Middle frontal gyrus (tissue), 1 donor: Measurements from ENCODE around the gene DNAAF8.

Source experiments
- DNase-seq: peaks from one replicate; pipeline ENCODE4 v3.0.0-alpha.2; 2015; ENCODE audit warnings: low spot score; ENCODE audit errors: extremely low spot score

DNAAF8 gene

DNA sequence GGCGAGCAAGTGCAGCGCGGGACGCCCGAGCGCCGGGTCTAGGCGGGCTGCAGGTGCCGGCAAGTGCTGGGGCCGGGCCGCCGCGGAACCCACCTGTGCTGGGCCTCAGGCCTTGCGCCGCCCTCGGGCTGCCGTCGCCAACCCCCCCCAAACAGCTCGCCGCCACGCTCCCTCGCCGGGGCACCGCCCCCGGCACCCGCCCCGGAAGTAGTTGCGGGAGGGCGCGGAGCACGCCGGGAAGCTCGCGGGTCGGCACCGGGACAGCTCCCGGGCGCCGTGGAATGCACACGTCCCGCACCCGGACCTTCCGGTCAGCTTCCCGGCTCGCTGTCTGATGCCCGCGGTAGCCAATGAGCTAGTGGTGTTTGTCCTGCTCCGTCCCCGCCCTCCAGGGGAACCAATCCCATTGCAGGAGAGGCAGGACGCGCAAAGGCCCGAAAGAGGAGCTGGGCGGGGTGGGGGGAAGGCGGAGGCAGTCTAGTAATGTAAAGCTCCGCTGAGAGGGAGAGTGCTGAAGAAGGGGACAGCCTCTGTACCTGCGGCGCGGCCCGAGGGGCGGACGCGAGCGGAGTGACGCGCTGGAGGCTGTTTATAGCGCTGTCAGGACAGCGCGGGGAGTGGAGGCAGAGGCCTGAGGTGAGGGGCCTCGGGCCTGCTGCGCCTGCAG, at the start of gene DNAAF8, which contains the start of gene ANKS3:
Gene DNAAF8 (plus strand): TSS at position 475 of the 667 bp plus-strand sequence. CDS start 1,978 bp downstream, outside the sequence.
Gene ANKS3 (minus strand): TSS at position 209 of the 667 bp plus-strand sequence. CDS start 4,122 bp downstream, outside the sequence.
- peak; percentile 93 for DNase-seq

DNA sequence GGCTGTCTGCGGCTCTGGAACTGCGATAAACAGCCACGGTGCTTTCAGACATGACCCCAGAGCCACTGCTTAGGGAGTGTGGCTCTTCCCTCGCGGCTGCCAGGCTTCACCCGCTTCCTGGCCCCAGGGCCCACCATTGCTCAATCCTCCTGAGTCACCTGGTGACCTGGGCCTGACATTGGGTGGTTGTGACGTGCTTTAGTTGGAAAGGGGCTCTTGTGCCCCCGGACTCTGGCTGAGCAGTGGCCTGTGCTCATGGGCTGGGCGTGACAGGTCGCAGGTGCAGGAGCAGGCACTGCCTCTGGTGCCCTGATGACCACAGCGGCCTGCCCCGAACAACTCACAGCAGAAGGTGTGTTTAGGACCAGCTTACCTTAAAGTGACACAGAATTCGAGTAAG, 49.6 kb upstream of the DNAAF8 start:
- no peak for DNase-seq

DNA sequence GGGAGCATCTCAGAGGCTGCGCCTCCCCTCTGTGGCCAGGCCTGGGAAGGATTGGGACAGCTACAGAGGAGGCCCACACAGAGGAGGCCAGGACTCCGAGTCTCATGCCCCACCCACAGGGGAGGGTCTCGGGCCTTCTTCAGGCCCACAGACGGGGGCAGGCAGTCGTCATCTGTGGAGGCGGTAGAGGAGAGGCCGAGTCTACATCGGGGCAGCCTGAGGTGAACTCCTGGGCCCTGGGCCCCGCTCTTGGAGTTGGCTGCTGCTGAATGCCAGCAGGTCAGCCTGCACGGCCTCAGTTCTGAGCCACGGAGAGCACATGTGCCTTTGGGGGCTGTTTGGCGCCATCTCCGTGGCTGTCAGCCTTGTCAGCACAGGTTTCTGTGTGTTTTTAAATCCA, 49.0 kb upstream of the DNAAF8 start:
- no peak for DNase-seq

DNA sequence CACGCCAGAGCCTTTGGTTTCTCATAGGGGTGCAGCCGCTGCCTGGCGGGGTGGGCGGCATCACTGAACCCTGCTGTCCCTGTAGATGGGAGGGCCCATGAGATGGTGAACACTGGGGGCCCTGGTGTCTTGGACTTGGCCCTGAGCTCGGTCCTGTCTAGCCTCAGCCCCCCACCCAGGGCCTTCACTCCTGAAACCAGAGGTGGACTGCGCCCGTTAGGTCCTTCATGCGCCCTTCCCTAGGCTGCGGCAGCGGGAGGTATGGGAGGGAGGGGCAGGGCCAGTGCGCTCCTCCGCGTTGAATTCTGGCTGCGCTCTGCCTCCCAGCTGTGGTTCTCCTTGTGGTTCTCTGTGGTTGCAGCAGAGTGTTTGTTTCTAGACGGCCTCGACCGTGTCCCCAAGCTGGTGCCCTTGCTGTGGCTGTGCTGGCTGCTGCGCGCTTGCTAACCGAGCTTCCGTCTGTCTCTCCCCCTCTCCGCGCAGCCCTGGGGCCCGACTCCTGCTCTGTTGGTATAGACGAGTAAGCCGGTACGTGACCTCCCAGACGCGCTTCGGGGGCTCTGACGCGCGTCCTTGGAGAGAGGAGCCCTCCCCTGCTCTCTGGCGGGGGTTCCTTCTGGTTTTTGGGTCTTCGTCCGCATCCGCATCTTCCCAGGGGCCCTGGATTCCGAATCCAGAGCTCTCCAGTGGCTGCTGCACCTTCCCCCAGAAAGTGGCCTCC, 48.4 kb upstream of the DNAAF8 start:
- no peak for DNase-seq

DNA sequence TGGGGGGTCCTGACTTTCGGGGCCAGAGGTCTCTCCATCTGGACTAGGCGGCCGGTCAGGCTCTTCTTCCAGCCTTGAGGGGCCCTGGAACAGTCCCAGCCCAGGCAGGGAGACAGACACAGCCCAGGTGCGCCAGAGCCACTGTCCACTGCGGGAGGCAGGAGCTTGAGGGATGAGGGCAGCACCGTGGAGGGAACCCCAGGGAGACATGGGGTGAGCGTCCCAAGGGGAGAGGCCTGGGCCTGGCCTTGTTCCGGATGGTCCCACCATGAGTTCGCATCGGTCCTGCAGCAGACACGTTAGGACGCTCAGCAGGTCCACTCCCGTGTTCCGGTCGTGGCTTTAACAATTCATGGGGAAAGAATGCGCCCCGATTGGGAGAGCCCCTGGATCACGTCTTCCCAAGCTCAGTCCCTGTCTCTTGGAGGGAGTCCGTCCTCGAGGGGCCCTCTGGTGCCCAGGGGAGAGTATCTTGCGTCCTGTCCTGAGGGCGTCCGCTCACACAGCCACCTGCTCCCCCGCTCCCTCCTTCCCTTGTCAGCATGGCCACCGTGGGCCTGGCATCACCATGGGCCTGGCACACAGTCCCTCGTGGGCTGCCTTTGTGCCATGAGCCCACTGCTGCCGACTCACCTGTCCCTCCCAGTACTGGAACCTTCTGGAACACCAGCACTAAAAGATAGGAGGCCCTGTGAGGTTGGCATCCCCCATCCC, 47.7 kb upstream of the DNAAF8 start:
- DNase-seq = no peak

DNA sequence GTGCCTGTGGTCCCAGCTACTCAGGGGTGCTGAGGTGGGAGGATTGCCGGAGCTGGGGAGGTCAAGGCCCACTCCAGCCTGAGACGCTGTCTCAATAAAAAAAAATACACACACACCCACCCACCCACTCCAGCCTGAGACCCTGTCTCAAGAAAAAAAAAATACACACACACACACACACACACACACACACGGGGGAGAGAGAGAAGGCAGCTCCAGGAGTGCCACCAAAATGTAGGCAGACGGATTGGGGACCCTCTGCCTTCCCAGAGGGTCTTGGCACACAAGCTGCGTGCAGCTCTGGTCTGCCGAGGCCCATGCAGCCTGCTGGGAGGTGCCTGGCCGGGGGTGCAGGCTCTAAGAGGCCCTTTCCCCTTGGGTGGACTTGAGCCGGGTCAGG, 46.9 kb upstream of the DNAAF8 start:
- no peak for DNase-seq

DNA sequence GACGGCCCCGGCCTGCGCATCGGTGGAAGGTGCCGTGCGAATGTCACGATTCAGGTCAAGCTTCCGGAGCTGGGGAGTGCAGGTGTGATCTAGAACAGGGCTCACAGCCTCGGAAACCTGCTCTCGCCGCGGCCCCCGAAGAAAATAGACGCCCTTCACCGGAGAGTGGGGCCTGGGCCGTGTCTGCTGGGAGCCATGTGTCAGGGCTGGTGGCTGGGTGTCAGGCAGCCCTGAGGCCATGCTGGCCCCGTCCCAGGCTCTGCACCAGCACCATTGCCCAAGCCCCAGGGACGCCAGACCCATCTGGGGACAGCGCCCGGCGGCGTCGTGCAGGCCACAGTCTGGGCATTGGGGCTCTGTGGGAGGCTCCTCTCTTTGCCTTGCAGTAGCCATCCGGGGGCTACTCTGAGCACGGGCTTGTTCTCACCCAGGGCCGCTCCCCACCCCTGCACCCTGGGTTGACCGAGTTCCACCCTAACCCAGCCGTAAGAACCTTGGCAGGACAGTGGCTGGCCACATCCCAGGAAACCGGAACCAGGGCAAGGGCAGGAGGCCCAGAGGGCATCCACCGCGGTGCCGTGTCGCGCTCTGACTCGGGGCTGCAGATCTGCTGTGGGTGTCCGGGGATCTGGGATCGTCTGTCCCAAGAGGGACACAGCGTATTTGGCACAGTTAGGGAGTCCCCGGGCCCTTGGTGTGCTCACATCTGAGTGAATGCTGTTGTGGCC, 46.2 kb upstream of the DNAAF8 start:
- no peak for DNase-seq

DNA sequence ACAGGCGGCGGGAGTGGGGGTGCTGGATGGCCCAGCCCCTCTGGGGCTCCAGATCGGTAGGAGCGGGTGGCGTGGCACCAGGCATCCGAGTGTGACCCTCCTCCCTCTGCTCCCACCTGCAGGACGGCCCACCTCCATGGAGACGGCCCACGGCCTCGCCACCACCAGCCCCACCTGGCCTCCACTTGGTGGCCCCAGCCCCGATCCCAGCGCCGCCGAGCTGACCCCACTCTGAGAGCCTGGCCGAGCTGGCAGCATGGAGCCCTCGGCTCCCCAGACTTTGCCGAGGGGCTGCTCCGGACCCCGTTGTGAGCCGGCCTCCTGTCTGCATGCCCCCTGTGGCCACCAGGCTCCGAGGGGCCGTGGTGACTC, 45.7 kb upstream of the DNAAF8 start:
- DNase-seq = no peak

DNA sequence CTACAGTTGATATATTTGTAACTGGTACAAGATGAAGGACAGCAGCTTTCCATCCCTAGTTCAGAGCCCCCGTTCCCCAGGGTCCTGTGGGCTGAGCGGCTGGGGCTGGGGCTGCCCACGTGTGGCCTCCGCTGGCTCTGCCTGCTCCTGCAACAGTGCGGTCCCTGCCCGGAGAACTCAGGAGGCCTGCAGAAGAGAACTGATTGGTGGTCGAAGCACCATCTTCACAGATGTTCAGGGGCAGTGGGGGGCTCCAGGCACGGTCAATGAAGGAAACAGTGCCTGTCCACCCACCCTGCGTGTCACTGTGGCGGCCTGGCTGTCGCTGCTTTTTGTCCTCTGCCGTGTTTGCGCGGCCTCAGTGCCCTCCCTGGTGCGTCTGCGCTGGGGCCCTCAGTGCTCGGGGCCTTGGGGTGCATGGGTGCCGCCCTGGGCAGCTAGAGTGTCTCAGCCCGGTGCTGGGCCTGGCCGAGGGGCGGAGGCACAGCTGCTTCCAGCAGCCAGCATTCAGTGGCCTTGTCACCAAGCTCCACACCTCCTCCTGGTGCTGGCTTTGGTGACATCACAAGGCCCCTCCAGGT, 45.2 kb upstream of the DNAAF8 start:
- DNase-seq = no peak

DNA sequence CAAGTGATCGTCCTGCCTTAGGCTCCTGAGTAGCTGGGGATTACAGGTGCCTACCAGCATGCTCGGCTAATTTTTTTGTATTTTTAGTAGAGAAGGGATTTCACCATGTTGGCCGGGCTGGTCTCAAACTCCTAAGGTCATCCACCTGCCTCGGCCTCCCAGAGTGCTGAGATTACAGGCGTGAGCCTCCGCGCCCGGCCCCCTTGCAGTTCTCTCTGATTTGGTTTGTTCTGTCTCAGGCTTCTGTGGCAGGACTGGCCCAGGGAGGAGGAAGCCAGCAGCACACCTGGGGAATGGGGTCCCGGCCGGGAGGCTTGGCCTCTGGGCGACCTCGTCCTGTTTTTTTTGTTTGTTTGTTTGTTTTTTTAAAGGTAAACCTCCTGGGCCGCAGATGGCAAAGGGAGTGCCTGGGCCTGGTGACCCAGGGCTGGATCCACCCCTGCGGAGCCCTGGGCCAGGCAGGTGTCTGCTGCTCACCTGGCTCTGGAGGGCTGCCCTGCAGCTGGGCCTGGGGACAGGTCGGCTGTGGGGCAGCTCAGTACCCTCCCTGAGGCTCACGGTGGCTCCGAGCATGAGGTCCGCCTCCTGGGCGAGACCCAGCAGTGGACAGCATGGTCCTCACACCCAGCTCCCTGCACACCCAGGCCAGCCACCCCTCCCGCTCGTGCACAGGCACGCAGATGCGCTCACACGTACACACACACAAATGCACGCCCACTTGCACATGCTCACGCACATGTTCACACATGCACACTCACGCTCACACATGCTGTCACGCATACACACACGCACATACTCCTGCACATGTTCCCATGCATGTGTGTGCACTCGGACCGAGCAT, 44.3 kb upstream of the DNAAF8 start:
- no peak for DNase-seq

DNA sequence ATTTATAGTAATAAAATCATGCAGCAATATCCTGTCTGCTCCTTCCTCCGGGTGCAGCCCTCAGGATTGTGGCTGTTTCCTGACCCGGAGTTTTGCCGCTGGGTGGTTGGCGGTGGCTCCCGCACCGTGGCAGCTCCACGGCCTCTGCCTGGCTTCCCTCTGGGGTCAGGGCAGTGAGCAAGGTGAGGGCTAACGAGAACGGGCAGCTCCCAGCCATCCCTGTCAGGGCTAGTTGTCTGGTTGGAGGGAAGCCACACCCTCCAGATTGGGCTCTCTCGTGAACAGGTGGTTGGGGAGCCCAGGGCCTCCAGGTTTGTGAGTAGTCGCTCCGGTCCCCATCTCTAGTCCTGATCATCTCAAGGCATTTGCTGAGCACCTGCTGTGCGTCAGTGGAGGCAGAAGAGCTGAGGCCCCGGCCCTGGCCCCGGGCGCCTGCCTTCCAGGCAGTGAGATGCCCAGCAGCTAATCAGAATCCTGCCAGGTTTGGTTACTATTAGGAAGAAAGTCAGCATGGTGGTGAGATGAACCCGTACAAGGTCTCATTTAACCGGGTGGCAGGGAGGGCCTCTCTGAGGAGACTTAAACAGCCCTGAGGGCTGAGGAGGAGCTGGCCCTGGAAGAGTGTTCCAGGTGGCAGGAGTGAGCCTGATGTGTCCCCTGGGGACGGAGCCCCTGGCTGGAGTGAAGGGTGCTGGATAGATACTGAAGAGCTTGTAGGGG, 43.2 kb upstream of the DNAAF8 start:
- DNase-seq = no peak

DNA sequence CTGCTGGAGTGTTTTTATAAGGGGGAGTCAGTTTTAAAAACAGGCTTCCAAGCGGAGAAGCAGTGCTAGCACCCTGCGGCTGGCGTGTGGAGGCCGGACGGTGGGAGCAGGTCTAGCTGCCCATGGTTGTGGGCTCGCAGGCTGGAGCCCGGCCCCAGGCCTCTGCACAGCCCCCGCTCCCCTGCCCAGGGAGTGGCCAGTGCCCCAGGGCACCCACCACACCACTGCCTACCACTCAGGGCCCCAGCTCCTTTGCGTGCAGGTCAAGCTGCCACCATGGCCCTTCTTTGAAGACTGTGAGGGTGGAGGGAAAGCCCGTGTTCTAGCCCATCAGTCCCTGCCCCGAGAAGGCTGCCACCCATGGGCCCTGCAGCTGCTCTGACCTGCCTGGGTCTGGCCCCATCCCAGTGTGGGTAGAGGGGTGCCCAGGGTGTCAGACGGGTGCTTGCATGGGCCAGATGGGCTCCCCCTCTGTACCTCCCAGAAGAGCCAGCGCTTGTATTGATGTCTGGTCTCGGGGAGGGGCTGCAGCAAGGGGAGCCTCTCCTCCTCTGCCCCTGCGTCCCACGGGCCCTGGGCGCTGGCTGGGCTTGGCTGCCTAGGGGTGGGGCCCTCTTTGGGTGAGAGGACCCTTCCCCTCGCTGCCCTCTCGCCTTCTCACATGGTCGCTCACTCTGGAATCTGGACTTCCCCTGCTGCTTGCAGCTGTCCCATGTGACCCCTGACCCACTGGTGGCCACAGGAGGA, 42.5 kb upstream of the DNAAF8 start:
- no peak for DNase-seq

DNA sequence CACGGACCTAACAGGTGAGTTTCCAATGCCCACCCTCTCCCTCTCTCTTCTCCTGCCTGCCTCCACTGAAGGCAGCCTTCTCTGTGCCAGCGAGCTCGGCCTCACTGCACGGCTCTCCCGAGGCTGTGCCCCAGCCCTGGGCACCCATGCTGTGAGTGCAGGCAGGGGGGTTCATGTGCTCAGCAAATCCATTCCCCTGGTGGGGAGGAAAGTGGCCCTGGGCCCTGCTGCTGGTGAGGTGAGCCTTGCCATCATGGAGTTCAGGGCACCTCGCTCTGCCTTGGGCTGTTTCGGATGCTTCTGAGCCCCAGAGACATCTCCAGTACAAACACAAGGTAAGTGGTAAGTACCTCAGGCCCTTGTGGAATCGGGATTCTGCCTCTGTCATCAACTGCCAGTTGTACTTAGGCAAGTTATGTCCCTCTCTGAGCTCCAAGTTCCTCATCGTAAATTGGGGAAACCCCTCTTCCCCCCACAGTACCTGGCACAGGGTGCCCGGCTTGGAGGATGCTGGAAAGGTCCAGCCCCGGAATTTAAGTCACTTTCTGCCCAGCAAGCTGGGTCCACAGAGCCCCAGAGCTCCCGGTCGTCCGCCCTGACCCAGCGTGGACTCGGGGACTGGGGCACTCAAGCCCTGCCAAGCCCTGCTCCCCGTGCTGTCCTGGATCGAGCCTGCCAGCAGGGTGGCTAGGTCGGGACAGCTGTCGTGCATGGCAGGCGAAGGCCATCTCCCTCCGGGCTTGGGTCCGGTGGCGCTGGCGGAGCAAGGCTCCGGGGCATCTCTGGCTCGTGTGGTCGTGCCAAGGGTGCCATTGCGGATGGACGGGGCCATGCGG, 41.7 kb upstream of the DNAAF8 start:
- DNase-seq = no peak

DNA sequence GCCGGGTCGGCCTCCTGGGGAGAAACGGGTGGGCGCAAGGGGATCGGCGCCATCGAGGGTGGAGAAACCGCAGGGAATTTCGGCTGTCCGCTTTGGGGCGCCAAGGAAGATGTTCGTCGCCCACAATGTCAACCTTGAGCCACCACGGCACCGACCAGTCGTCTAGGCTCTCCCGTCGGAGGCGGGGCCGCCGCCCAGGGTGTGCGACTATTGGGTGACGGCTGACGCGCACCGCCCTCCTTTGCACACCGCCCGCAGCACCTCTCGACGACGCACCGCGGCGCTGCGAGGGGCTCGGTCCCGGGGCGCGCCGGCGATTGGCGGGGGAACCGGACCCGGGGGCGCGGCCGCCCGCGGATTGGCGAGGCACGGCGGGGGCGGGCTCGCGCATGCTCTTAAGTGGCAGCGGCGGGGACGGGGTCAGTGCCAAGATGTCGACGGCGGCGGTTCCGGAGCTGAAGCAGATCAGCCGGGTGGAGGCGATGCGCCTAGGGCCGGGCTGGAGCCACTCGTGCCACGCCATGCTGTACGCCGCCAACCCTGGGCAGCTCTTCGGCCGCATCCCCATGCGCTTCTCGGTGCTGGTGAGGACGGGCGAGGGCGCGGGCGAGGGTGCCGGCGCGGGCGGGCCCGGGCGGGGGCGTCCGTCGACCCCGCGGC, 40.9 kb upstream of the DNAAF8 start, which contains the start of gene NUDT16L1:
Gene NUDT16L1 (plus strand): TSS at position 267 of the 660 bp plus-strand sequence. CDS start 165 bp downstream, at position 432.
- DNase-seq = peak; percentile 92

DNA sequence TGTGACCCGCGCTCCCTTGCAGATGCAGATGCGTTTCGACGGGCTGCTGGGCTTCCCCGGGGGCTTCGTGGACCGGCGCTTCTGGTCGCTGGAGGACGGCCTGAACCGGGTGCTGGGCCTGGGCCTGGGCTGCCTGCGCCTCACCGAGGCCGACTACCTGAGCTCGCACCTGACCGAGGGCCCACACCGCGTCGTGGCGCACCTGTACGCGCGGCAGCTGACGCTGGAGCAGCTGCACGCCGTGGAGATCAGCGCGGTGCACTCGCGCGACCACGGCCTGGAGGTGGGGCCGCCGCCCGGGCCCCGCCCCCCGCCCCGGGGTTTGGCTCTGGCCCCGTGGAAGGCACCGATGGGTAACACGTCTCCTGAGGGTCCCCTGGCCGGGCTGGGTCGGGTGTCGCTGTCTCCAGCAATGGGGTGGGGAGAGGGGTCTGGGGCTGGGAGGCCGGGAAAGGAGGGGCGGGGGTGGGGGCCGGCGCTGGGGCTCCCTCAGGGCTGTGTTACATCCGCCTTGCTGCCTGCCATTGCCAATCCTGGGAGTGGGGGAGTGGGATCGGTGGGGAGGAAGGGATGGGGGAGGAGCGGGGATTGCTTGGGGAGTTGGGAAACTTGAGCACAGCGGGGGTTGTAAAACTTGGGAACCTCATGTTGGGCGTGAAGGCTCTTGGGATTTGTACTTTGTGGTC, 40.2 kb upstream of the DNAAF8 start:
- no peak for DNase-seq

DNA sequence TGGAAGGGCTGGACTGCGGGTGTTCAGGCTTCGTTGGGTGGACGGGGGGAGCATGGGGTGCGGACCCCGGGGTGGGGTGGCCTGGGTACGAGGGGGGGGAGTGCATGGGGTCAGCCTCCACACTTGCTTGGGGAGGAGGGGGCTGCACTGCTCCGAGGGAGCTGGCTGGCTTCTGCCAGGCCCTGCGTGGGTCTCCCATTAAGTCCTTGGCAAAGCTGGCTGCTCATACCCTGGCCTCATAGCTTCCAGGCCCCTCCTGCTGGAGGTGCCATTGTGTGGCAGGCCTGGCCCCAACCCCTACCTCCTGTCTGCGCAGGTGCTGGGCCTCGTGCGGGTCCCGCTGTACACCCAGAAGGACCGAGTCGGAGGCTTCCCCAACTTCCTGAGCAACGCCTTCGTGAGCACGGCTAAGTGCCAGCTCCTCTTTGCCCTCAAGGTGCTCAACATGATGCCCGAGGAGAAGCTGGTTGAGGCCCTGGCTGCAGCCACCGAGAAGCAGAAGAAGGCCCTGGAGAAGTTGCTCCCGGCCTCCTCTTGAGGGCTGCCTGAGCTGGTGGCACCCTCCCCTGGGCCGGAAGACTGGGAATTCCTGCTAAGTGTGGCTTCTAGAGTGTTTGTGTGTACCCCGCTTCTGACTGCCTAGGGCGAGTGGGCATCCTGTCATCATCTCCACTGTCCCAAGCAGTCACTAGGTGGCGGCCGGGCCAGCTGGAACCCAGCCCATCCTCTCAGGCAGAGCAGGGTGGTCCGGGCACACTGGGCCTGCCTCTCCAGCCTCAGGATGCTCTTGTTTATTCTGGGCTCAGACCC, 39.5 kb upstream of the DNAAF8 start:
- DNase-seq = no peak
